GM23338 (cell line): ENCODE data around the gene BPIFB6. TPM values are rescaled to one million over a fixed set of nuclear protein-coding genes. Genes with fewer than 3 reads are reported as not detected.

Experiments
- ATAC-seq: fragments of 200-7000 bp; cut with Tn5 transposase; 3 replicates; pipeline ENCODE4 v1.9.1; 2020
- DNase-seq: peaks from one replicate; pipeline ENCODE4 v3.0.0-alpha.2; 2015; ENCODE audit warnings: low spot score
- H2AFZ ChIP-seq: fragments of 200-600 bp; sonication (generic); 2 replicates; pipeline ENCODE4 v1.8.0; 2016; ENCODE audit warnings: antibody characterized with exemption, mild to moderate bottlenecking, moderate library complexity
- H3F3A ChIP-seq: fragments of 200-600 bp; sonication (generic); replicated peaks from 2 replicates; pipeline ENCODE4 v1.8.0; 2017; ENCODE audit warnings: antibody characterized with exemption, mixed run types, low read depth
- H3K27ac ChIP-seq: fragments of 200-600 bp; sonication (generic); 2 replicates; pipeline ENCODE4 v1.6.1; 2016; ENCODE audit warnings: low read depth
- H3K27me3 ChIP-seq: fragments of 200-600 bp; sonication (generic); 2 replicates; pipeline ENCODE4 v1.8.0; 2016; ENCODE audit warnings: mild to moderate bottlenecking, mixed run types, moderate library complexity; ENCODE audit not compliant: insufficient read depth
- H3K36me3 ChIP-seq: fragments of 200-600 bp; sonication (generic); 2 replicates; pipeline ENCODE4 v1.8.0; 2016; ENCODE audit warnings: mild to moderate bottlenecking; ENCODE audit not compliant: insufficient read depth
- H3K4me1 ChIP-seq: fragments of 200-600 bp; sonication (generic); 2 replicates; pipeline ENCODE4 v1.8.0; 2016; ENCODE audit warnings: mild to moderate bottlenecking, moderate library complexity; ENCODE audit not compliant: insufficient read depth
- H3K4me2 ChIP-seq: fragments of 200-600 bp; sonication (generic); 2 replicates; pipeline ENCODE4 v1.7.1; 2017; ENCODE audit warnings: mixed run types
- H3K4me3 ChIP-seq: fragments of 200-600 bp; sonication (generic); 2 replicates; pipeline ENCODE4 v1.6.1; 2016; ENCODE audit warnings: mixed run types
- H3K79me2 ChIP-seq: fragments of 200-600 bp; sonication (generic); replicated peaks from 2 replicates; pipeline ENCODE4 v1.8.0; 2017; ENCODE audit warnings: mild to moderate bottlenecking; ENCODE audit not compliant: insufficient read depth
- H3K9me2 ChIP-seq: fragments of 200-600 bp; sonication (generic); 2 replicates; pipeline ENCODE4 v1.8.0; 2017; ENCODE audit not compliant: insufficient read depth
- H4K20me1 ChIP-seq: fragments of 200-600 bp; sonication (generic); replicated peaks from 2 replicates; pipeline ENCODE4 v1.8.0; 2017; ENCODE audit warnings: mild to moderate bottlenecking; ENCODE audit not compliant: insufficient read depth
- H3K27ac Mint-ChIP-seq: 2 replicates; pipeline ENCODE4 v1.8.0; 2020; ENCODE audit warnings: inconsistent platforms, mild to moderate bottlenecking, moderate library complexity, mixed read lengths
- H3K27me3 Mint-ChIP-seq: 3 replicates; pipeline ENCODE4 v1.8.0; 2022; ENCODE audit warnings: low read depth, mild to moderate bottlenecking, moderate library complexity, mixed read lengths, inconsistent platforms; ENCODE audit not compliant: insufficient read depth, poor library complexity
- H3K36me3 Mint-ChIP-seq: 3 replicates; pipeline ENCODE4 v1.8.0; 2021; ENCODE audit warnings: low read depth, mild to moderate bottlenecking, inconsistent platforms, moderate library complexity, mixed read lengths
- H3K4me1 Mint-ChIP-seq: 3 replicates; pipeline ENCODE4 v1.8.0; 2020; ENCODE audit warnings: mild to moderate bottlenecking, inconsistent platforms, mixed read lengths
- H3K4me3 Mint-ChIP-seq: 3 replicates; pipeline ENCODE4 v1.8.0; 2021; ENCODE audit warnings: moderate library complexity, mild to moderate bottlenecking, inconsistent platforms, mixed read lengths
- H3K9me3 Mint-ChIP-seq: 3 replicates; pipeline ENCODE4 v1.8.0; 2020; ENCODE audit warnings: moderate library complexity, mild to moderate bottlenecking, inconsistent platforms, mixed read lengths
- CREB1 ChIP-seq: fragments of 250-450 bp; sonication (Bioruptor Pico); IDR thresholded peaks from 2 replicates; pipeline ENCODE4 v1.5.0; 2020; ENCODE audit warnings: low read depth, mild to moderate bottlenecking, moderate library complexity
- EZH2phosphoT487 ChIP-seq: fragments of 200-600 bp; sonication (generic); IDR thresholded peaks from one replicate; pipeline ENCODE4 v1.8.1; 2018; ENCODE audit warnings: antibody characterized with exemption; ENCODE audit not compliant: unreplicated experiment
- NANOG ChIP-seq: IDR thresholded peaks from 2 replicates; pipeline ENCODE4 v1.6.1; 2016; ENCODE audit warnings: antibody characterized with exemption, borderline replicate concordance
- STAT1 ChIP-seq: IDR thresholded peaks from one replicate; pipeline ENCODE4 v1.6.1; 2016; ENCODE audit warnings: antibody characterized with exemption; ENCODE audit not compliant: unreplicated experiment
- ZNF114 ChIP-seq: fragments of 250-450 bp; sonication (Bioruptor Pico); IDR thresholded peaks from 2 replicates; pipeline ENCODE4 v1.5.0; 2020; ENCODE audit warnings: mild to moderate bottlenecking, moderate library complexity
- polyA plus RNA-seq: library from polyadenylated mRNA; unstranded; fragments of >200 nt; fragmentation: Nextera tagmentation; extraction: Ambion mirVana; gene quantifications from 2 replicates; pipeline ENCODE4 v1.2.1, GENCODE V29; 2016
- total RNA-seq: library from RNA; depleted of rRNA; stranded (reverse); fragments of >200 nt; shearing (Covaris generic); gene quantifications from 2 replicates; pipeline ENCODE4 v1.2.3, GENCODE V29; 2014
- TF ChIP-seq, protein P1 (sequence below): IDR thresholded peaks from 2 replicates; pipeline ENCODE4 v1.6.1; 2016; ENCODE audit warnings: antibody characterized with exemption
- TF ChIP-seq, protein P2 (sequence below): IDR thresholded peaks from one replicate; pipeline ENCODE4 v1.6.1; 2018; ENCODE audit warnings: antibody characterized with exemption; ENCODE audit not compliant: unreplicated experiment
- TF ChIP-seq, protein P3 (sequence below), 2 experiments: fragments of 200-600 bp in 1 of 2; sonication (generic) in 1 of 2; conservative IDR thresholded peaks; 2 replicates each; pipeline versions ENCODE4 v1.5.1 to v1.6.1; 2016 to 2017; ENCODE audit warnings: antibody characterized with exemption in 2 of 2, low read depth in 2 of 2, mild to moderate bottlenecking in 2 of 2, moderate library complexity in 1 of 2

The BPIFB6 gene
- total and polyA plus RNA-seq, 2 experiments from 2014 or later = not detected

DNA sequence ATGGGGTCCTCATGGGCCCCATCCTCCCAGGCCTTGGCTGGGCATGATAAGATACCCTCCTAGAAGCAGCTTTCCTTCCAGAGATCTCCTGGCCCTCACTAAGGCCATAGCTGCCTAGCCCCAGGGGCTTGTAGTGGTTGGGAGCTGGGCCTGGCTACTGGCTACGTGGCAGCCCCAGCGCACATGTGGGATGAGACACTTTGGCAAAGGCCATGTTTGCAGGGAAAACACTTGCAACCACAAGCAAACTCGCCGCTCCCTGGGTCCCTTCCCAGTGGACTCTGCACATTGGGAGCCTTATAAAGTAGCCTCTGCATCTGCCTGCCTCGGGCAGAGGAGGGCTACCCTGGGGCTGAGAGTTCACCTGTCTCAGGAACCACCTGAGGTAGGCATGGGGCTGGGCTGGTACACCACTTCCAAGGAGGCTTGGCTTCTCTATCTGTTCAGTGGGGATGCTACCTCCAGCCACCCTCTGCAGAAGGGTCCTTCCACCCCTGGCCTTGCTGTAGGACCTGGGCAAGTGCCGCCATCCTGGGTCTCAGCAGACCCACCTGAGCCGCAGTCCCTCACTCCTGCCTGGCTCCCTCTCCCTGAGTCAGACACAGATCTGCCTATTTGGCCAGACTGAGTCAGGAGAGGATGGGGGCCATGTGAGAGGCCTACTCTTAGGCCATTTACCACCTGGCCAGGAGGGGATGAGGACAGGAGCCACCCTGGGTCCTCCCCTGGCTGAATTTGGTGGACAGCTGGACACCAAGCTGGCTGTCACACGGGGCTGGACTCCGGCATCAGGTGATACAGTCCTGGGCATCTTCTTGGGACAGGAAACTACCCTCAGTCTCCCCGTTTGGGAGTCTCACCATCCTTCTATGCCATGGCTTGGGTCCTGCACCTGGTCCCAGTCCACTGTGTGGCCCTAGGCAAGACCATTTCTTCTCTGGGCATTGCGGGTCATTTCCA lies 23.8 kb upstream of the BPIFB6 start, which contains the start of gene BPIFB2:
Gene BPIFB2 (plus strand): TSS at position 329 of the 960 bp plus-strand sequence. CDS start 871 bp downstream, outside the sequence.
- peaks cover 4% of the 10 kb centered on the region; the same call in 2 of the 3 replicates for H3K9me3 Mint-ChIP-seq
- Histone ChIP-seq H3K36me3 (no peaks in the 10 kb centered on the region), H3K4me3 (no peak within 1 kb of the TSS), H3K9me2 (no peaks in the 10 kb centered on the region), H3K4me2 (no peak within 1 kb of the TSS), H3K79me2 (no peaks in the 10 kb centered on the region), H2AFZ (no peak within 1 kb of the TSS), H3K27ac (no peak within 1 kb of the TSS), H4K20me1 (no peaks in the 10 kb centered on the region), H3K4me1 (no peaks in the 10 kb centered on the region), H3K27me3 (no peaks in the 10 kb centered on the region), H3F3A (no peaks in the 10 kb centered on the region)
- ATAC-seq (no peak), DNase-seq (no peak)
- peaks cover 3% of the 10 kb centered on the region; the same call in 1 of the 3 replicates for H3K36me3 Mint-ChIP-seq
- TF ChIP-seq CREB1 (CRISPR knock-in tag) (no peak), ZNF114 (CRISPR knock-in tag) (no peak), STAT1 (no peak)
- TF ChIP-seq, protein P1, sequence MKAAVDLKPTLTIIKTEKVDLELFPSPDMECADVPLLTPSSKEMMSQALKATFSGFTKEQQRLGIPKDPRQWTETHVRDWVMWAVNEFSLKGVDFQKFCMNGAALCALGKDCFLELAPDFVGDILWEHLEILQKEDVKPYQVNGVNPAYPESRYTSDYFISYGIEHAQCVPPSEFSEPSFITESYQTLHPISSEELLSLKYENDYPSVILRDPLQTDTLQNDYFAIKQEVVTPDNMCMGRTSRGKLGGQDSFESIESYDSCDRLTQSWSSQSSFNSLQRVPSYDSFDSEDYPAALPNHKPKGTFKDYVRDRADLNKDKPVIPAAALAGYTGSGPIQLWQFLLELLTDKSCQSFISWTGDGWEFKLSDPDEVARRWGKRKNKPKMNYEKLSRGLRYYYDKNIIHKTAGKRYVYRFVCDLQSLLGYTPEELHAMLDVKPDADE = no peak
- H3K4me1 Mint-ChIP-seq = peaks cover 2% of the 10 kb centered on the region; the same call in 1 of the 3 replicates
- peaks cover 11% of the 10 kb centered on the region for H3K27me3 Mint-ChIP-seq
- H3K4me3 Mint-ChIP-seq = no peak within 1 kb of the TSS
- H3K27ac Mint-ChIP-seq = no peak within 1 kb of the TSS

DNA sequence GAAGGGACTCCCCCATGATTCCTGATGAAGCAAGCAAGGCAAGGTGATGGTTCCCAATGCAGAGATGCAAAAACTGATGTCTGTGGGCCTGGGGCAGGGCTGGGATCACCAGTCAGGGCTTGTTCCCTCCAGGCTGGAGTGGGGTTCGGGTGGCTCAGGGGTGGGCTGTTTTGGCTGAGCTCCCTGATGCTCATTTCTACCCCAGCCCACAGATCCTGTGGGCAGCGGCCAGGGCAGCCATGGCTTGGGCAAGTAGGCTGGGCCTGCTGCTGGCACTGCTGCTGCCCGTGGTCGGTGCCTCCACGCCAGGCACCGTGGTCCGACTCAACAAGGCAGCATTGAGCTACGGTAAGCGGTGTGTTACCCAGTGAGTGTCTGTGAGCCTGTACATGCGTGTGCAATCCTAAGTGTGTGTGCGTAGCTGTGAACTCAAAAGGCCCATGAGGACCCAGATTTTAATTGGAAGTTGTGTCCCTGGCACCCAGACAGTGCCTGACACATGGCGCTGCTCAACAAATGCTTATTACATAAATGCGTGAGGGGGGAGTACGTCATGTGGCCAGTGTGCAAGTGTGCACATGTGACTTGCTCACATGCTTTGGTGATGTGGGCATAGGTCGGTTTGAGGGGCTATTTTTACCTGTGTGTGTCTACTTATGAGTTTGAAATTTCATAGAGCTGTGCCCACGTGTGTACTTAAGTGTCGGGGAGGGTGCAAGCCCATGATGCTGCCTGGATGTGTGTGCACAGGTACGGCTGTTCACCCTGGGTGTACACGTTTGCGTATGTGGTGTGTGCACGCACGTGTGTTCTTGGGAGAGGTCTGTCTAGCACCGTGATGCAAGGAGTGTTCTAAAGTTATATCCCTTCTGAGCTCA lies 22.9 kb upstream of the BPIFB6 start:
- H3K4me3 ChIP-seq = no peak overlapping the region
- Mint-ChIP-seq H3K36me3 (peaks cover 3% of the 10 kb centered on the region; the same call in 1 of the 3 replicates), H3K27me3 (peaks cover 14% of the 10 kb centered on the region), H3K27ac (no peak overlapping the region), H3K4me1 (peaks cover 2% of the 10 kb centered on the region; the same call in 1 of the 3 replicates), H3K4me3 (no peak overlapping the region), H3K9me3 (peaks cover 4% of the 10 kb centered on the region; the same call in 2 of the 3 replicates)
- H3K4me1 ChIP-seq = no peaks in the 10 kb centered on the region
- no peaks in the 10 kb centered on the region for H3K79me2 ChIP-seq
- H3K9me2 ChIP-seq = no peaks in the 10 kb centered on the region
- no peak overlapping the region for H3K4me2 ChIP-seq
- H3K36me3 ChIP-seq = no peaks in the 10 kb centered on the region
- TF ChIP-seq ZNF114 (CRISPR knock-in tag) (no peak), NANOG (no peak), STAT1 (no peak), EZH2phosphoT487 (no peak)
- TF ChIP-seq, protein P2, sequence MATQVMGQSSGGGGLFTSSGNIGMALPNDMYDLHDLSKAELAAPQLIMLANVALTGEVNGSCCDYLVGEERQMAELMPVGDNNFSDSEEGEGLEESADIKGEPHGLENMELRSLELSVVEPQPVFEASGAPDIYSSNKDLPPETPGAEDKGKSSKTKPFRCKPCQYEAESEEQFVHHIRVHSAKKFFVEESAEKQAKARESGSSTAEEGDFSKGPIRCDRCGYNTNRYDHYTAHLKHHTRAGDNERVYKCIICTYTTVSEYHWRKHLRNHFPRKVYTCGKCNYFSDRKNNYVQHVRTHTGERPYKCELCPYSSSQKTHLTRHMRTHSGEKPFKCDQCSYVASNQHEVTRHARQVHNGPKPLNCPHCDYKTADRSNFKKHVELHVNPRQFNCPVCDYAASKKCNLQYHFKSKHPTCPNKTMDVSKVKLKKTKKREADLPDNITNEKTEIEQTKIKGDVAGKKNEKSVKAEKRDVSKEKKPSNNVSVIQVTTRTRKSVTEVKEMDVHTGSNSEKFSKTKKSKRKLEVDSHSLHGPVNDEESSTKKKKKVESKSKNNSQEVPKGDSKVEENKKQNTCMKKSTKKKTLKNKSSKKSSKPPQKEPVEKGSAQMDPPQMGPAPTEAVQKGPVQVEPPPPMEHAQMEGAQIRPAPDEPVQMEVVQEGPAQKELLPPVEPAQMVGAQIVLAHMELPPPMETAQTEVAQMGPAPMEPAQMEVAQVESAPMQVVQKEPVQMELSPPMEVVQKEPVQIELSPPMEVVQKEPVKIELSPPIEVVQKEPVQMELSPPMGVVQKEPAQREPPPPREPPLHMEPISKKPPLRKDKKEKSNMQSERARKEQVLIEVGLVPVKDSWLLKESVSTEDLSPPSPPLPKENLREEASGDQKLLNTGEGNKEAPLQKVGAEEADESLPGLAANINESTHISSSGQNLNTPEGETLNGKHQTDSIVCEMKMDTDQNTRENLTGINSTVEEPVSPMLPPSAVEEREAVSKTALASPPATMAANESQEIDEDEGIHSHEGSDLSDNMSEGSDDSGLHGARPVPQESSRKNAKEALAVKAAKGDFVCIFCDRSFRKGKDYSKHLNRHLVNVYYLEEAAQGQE = no peak
- TF ChIP-seq, protein P1 = no peak
- TF ChIP-seq, protein P3, sequence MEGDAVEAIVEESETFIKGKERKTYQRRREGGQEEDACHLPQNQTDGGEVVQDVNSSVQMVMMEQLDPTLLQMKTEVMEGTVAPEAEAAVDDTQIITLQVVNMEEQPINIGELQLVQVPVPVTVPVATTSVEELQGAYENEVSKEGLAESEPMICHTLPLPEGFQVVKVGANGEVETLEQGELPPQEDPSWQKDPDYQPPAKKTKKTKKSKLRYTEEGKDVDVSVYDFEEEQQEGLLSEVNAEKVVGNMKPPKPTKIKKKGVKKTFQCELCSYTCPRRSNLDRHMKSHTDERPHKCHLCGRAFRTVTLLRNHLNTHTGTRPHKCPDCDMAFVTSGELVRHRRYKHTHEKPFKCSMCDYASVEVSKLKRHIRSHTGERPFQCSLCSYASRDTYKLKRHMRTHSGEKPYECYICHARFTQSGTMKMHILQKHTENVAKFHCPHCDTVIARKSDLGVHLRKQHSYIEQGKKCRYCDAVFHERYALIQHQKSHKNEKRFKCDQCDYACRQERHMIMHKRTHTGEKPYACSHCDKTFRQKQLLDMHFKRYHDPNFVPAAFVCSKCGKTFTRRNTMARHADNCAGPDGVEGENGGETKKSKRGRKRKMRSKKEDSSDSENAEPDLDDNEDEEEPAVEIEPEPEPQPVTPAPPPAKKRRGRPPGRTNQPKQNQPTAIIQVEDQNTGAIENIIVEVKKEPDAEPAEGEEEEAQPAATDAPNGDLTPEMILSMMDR (conservative IDR thresholded peaks at IDR 0.05; ENCODE audit: low read depth in 2 of 2) = no peak
- H2AFZ ChIP-seq = no peak overlapping the region
- ATAC-seq = no peak
- H3K27me3 ChIP-seq = no peaks in the 10 kb centered on the region
- no peak overlapping the region for H3K27ac ChIP-seq
- DNase-seq = no peak
- no peaks in the 10 kb centered on the region for H4K20me1 ChIP-seq
- no peaks in the 10 kb centered on the region for H3F3A ChIP-seq
